ENCODE data around the gene FGF1. TPM values are rescaled to one million over a fixed set of nuclear protein-coding genes. Genes with fewer than 3 reads are reported as not detected.
A peak's percentile ranks its signal among the peaks of the same experiment; 100 is the strongest.

Gene FGF1
- total RNA-seq, 1 experiment from 2014 or later = 3.2 TPM

- Histone ChIP-seq H2BK20ac (ENCODE audit: low read depth, low read length, poor library complexity, severe bottlenecking) (no peak overlapping the region), H4K20me1 (ENCODE audit: control insufficient read depth, insufficient read depth, insufficient read length) (no peaks in the 10 kb centered on the region), H3K4ac (ENCODE audit: low read depth, low read length) (no peak overlapping the region), H3K27ac (ENCODE audit: insufficient read length, low read depth, low read length) (no peak overlapping the region), H2AFZ (ENCODE audit: low read length) (no peak overlapping the region), H3K4me1 (ENCODE audit: insufficient read depth, low read length) (peaks cover 13% of the 10 kb centered on the region; the same call in 1 of the 2 replicates), H3K79me1 (ENCODE audit: insufficient read depth, low read depth, low read length, poor library complexity, severe bottlenecking) (no peaks in the 10 kb centered on the region), H4K8ac (replicated peaks; ENCODE audit: insufficient read length, low read depth, low read length) (no peak overlapping the region), H3K14ac (ENCODE audit: insufficient read depth, low read length) (no peak overlapping the region), H3K79me2 (ENCODE audit: insufficient read depth, low read length) (no peaks in the 10 kb centered on the region; the same call in 1 of the 2 replicates), H3K56ac (ENCODE audit: insufficient read length, low read depth, low read length) (no peak overlapping the region), H3T11ph (ENCODE audit: low read length) (no peak overlapping the region), H3K23me2 (ENCODE audit: insufficient read length, low read depth, low read length, poor library complexity, severe bottlenecking) (no peaks in the 10 kb centered on the region), H2BK120ac (ENCODE audit: low read depth, low read length, poor library complexity, severe bottlenecking) (no peak overlapping the region), H3K9ac (ENCODE audit: extremely low read depth, insufficient read length, low read length) (no peak overlapping the region), H4K91ac (ENCODE audit: insufficient read length, low read depth, low read length) (no peak overlapping the region), H2AK5ac (ENCODE audit: insufficient read length, low read length) (no peak overlapping the region), H4K5ac (ENCODE audit: insufficient read length, low read depth, low read length) (no peak overlapping the region), H2BK15ac (ENCODE audit: low read depth, low read length) (no peak overlapping the region), H3K23ac (ENCODE audit: insufficient read length, low read depth, low read length) (no peak overlapping the region), H3K9me3 (ENCODE audit: control insufficient read depth, low read depth, low read length) (no peaks in the 10 kb centered on the region), H2BK12ac (ENCODE audit: insufficient read length, low read depth, low read length) (no peak overlapping the region), H3K27me3 (ENCODE audit: insufficient read depth, low read length) (no peaks in the 10 kb centered on the region), H3K4me2 (ENCODE audit: insufficient read depth, insufficient read length, low read length) (no peak overlapping the region), H3K18ac (ENCODE audit: insufficient read length, low read depth, low read length) (no peak overlapping the region), H2BK5ac (ENCODE audit: insufficient read length, low read length) (no peak overlapping the region)
- TF ChIP-seq, protein P1, sequence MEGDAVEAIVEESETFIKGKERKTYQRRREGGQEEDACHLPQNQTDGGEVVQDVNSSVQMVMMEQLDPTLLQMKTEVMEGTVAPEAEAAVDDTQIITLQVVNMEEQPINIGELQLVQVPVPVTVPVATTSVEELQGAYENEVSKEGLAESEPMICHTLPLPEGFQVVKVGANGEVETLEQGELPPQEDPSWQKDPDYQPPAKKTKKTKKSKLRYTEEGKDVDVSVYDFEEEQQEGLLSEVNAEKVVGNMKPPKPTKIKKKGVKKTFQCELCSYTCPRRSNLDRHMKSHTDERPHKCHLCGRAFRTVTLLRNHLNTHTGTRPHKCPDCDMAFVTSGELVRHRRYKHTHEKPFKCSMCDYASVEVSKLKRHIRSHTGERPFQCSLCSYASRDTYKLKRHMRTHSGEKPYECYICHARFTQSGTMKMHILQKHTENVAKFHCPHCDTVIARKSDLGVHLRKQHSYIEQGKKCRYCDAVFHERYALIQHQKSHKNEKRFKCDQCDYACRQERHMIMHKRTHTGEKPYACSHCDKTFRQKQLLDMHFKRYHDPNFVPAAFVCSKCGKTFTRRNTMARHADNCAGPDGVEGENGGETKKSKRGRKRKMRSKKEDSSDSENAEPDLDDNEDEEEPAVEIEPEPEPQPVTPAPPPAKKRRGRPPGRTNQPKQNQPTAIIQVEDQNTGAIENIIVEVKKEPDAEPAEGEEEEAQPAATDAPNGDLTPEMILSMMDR (conservative IDR thresholded peaks at IDR 0.05) = peak; percentile 98
- Mint-ChIP-seq H3K36me3 (ENCODE audit: insufficient read depth in 1 of 3, low read depth in 3 of 3) (peaks cover 0 to under 1% (median 0%) of the 10 kb centered on the region in 3 experiments; a peak in 2 of 7 replicates), H3K27ac (peak overlapping the region; percentile 23 to 90 (median 85); a peak in 4 of 7 replicates), H3K4me1 (peaks cover 53 to 55% of the 10 kb centered on the region in 2 experiments), H3K27me3 (ENCODE audit: low read depth) (no peaks in the 10 kb centered on the region), H3K9me3 (peaks cover 0 to 2% of the 10 kb centered on the region in 2 experiments; a peak in 2 of 5 replicates), H3K4me3 (no peak overlapping the region)
- peak; percentile 89 for DNase-seq
- no CpG with 5 or more reads among the region's 3 CpGs for WGBS (ENCODE audit: extremely low coverage, insufficient read length, low lambda C conversion rate)
Measured at GRCh38 chr5:142699184-142699720, 13.4 kb upstream of the FGF1 start.
